Stimulated activated CD8-positive, alpha-beta memory T cell treated with anti-CD3 and anti-CD28 coated beads, Interleukin-4, amount 100 ng/mL, for 48 hours (primary cell): ENCODE results near the gene CDH23.

ENCODE experiments used
- DNase-seq: peaks from one replicate; pipeline ENCODE4 v3.0.0-alpha.2; 2020

Gene CDH23

GRCh38 chr10:71630168-71630567 lies 233.4 kb downstream of the CDH23 start:
- no peak for DNase-seq

- DNase-seq = no peak
Measured at GRCh38 chr10:71631007-71631861, 234.5 kb downstream of the CDH23 start.

- no peak for DNase-seq
Measured at GRCh38 chr10:71632200-71632820, 235.6 kb downstream of the CDH23 start.

GRCh38 chr10:71632896-71633600 lies 236.3 kb downstream of the CDH23 start:
- DNase-seq = no peak

GRCh38 chr10:71633920-71634319 lies 237.2 kb downstream of the CDH23 start:
- DNase-seq = no peak

- DNase-seq = no peak
Measured at GRCh38 chr10:71634531-71635164, 237.9 kb downstream of the CDH23 start.

- no peak for DNase-seq
Measured at GRCh38 chr10:71635251-71635866, 238.6 kb downstream of the CDH23 start.

- DNase-seq = no peak
Measured at GRCh38 chr10:71635867-71636266, 239.1 kb downstream of the CDH23 start.

GRCh38 chr10:71636588-71636987 lies 239.9 kb downstream of the CDH23 start:
- DNase-seq = no peak

- DNase-seq = no peak
Measured at GRCh38 chr10:71637305-71637704, 240.6 kb downstream of the CDH23 start.

- no peak for DNase-seq
Measured at GRCh38 chr10:71638064-71638821, 241.5 kb downstream of the CDH23 start.

GRCh38 chr10:71638822-71639719 lies 242.4 kb downstream of the CDH23 start:
- DNase-seq = no peak

GRCh38 chr10:71640607-71641006 lies 243.9 kb downstream of the CDH23 start:
- DNase-seq = no peak

- DNase-seq = no peak
Measured at GRCh38 chr10:71641449-71641848, 244.7 kb downstream of the CDH23 start.

GRCh38 chr10:71641986-71642385 lies 245.3 kb downstream of the CDH23 start:
- DNase-seq = no peak

GRCh38 chr10:71643904-71644303 lies 247.2 kb downstream of the CDH23 start:
- DNase-seq = no peak

GRCh38 chr10:71644307-71645180 lies 247.8 kb downstream of the CDH23 start:
- DNase-seq = no peak

GRCh38 chr10:71645185-71645584 lies 248.5 kb downstream of the CDH23 start:
- no peak for DNase-seq

- DNase-seq = no peak
Measured at GRCh38 chr10:71646037-71646436, 249.3 kb downstream of the CDH23 start.
